Karpas-422 (cell line): ENCODE data around the gene FOLR1. TPM values are rescaled to one million over a fixed set of nuclear protein-coding genes. Genes with fewer than 3 reads are reported as not detected.
"Not testable (repeated sequence)": the region's sequence is repeated elsewhere in the genome, so short reads cannot be mapped to it uniquely, and the experiment has no call there.

Experiments used
- DNase-seq: peaks from one replicate; pipeline ENCODE4 v3.0.0-alpha.2; 2015
- H2AFZ ChIP-seq: fragments of 200-600 bp; sonication (generic); 2 replicates; pipeline ENCODE4 v1.6.1; 2014; ENCODE audit warnings: antibody characterized with exemption, low read length, mixed read lengths
- H3K27ac ChIP-seq: fragments of 200-600 bp; sonication (generic); 2 replicates; pipeline ENCODE4 v1.5.1; 2014; ENCODE audit warnings: mild to moderate bottlenecking, low read length, moderate library complexity
- H3K27me3 ChIP-seq: fragments of 200-600 bp; sonication (generic); 2 replicates; pipeline ENCODE4 v1.6.1; 2014; ENCODE audit warnings: low read length, mixed read lengths
- H3K36me3 ChIP-seq: fragments of 200-600 bp; sonication (generic); 2 replicates; pipeline ENCODE4 v1.6.1; 2014; ENCODE audit warnings: low read length, mixed read lengths; ENCODE audit not compliant: insufficient read depth
- H3K4me1 ChIP-seq: fragments of 200-600 bp; sonication (generic); 2 replicates; pipeline ENCODE4 v1.6.1; 2014; ENCODE audit warnings: mild to moderate bottlenecking, low read length, mixed read lengths
- H3K4me2 ChIP-seq: fragments of 200-600 bp; sonication (generic); 2 replicates; pipeline ENCODE4 v1.6.1; 2014; ENCODE audit warnings: low read length, low read depth, mild to moderate bottlenecking; ENCODE audit not compliant: poor library complexity, severe bottlenecking
- H3K4me3 ChIP-seq: fragments of 200-600 bp; sonication (generic); 2 replicates; pipeline ENCODE4 v1.5.1; 2014; ENCODE audit warnings: mild to moderate bottlenecking, antibody characterized with exemption, low read length, mixed read lengths
- H3K79me2 ChIP-seq: fragments of 200-600 bp; sonication (generic); 2 replicates; pipeline ENCODE4 v1.6.1; 2014; ENCODE audit warnings: mild to moderate bottlenecking, low read length, mixed read lengths
- H3K9ac ChIP-seq: fragments of 200-600 bp; sonication (generic); 2 replicates; pipeline ENCODE4 v1.6.0; 2014; ENCODE audit warnings: low read length
- H3K9me2 ChIP-seq: fragments of 200-600 bp; sonication (generic), shearing (Covaris generic); replicated peaks from 2 replicates; pipeline ENCODE4 v1.6.0; 2014; ENCODE audit warnings: mild to moderate bottlenecking, low read length, moderate library complexity; ENCODE audit not compliant: insufficient read depth
- H3K9me3 ChIP-seq: fragments of 300-700, 200-600 bp; sonication (generic); 2 replicates; pipeline ENCODE4 v1.6.1; 2014; ENCODE audit warnings: low read length, mixed read lengths
- H4K20me1 ChIP-seq: fragments of 200-600 bp; sonication (generic); 2 replicates; pipeline ENCODE4 v1.6.1; 2014; ENCODE audit warnings: mild to moderate bottlenecking, antibody characterized with exemption, low read length, low read depth; ENCODE audit not compliant: insufficient read depth
- total RNA-seq: library from RNA; depleted of rRNA; stranded (reverse); fragments of >200 nt; shearing (Covaris generic); gene quantifications from 2 replicates; pipeline ENCODE4 v1.2.3, GENCODE V29; 2014; ENCODE audit warnings: low replicate concordance

The FOLR1 gene
- total RNA-seq, 1 experiment from 2014 or later: not detected

- no peak overlapping the region for H3K4me3 ChIP-seq
- DNase-seq: no peak
- H2AFZ ChIP-seq: no peak overlapping the region
- H3K27me3 ChIP-seq: no peaks in the 10 kb centered on the region
- no peak overlapping the region for H3K4me2 ChIP-seq
- no peak overlapping the region for H3K9ac ChIP-seq
- H4K20me1 ChIP-seq: no peaks in the 10 kb centered on the region
- H3K9me3 ChIP-seq: no peaks in the 10 kb centered on the region
- H3K27ac ChIP-seq: no peak overlapping the region
- H3K9me2 ChIP-seq: no peaks in the 10 kb centered on the region
- no peaks in the 10 kb centered on the region for H3K79me2 ChIP-seq
- H3K36me3 ChIP-seq: no peaks in the 10 kb centered on the region
- no peaks in the 10 kb centered on the region for H3K4me1 ChIP-seq
These were observed 17.5 kb upstream of the FOLR1 start for GRCh38 chr11:72174302-72175070.

- no peak for DNase-seq
- no peak overlapping the region for H2AFZ ChIP-seq
- H3K4me2 ChIP-seq: no peak overlapping the region
- H4K20me1 ChIP-seq: no peaks in the 10 kb centered on the region
- H3K27ac ChIP-seq: no peak overlapping the region
- H3K36me3 ChIP-seq: no peaks in the 10 kb centered on the region
- no peak overlapping the region for H3K9ac ChIP-seq
- no peaks in the 10 kb centered on the region for H3K27me3 ChIP-seq
- H3K9me3 ChIP-seq: no peaks in the 10 kb centered on the region
- H3K4me3 ChIP-seq: no peak overlapping the region
- H3K4me1 ChIP-seq: no peaks in the 10 kb centered on the region
- H3K9me2 ChIP-seq: no peaks in the 10 kb centered on the region
- no peaks in the 10 kb centered on the region for H3K79me2 ChIP-seq
These were observed 14.3 kb upstream of the FOLR1 start for GRCh38 chr11:72177656-72178055.

GRCh38 chr11:72179049-72179803, 12.7 kb upstream of the FOLR1 start:
- Histone ChIP-seq H2AFZ (no peak overlapping the region), H3K36me3 (no peaks in the 10 kb centered on the region), H4K20me1 (no peaks in the 10 kb centered on the region), H3K4me3 (no peak overlapping the region), H3K27ac (no peak overlapping the region), H3K4me1 (no peaks in the 10 kb centered on the region), H3K79me2 (no peaks in the 10 kb centered on the region), H3K9ac (no peak overlapping the region), H3K9me2 (no peaks in the 10 kb centered on the region), H3K9me3 (no peaks in the 10 kb centered on the region), H3K27me3 (no peaks in the 10 kb centered on the region), H3K4me2 (no peak overlapping the region)
- DNase-seq: no peak

DNA sequence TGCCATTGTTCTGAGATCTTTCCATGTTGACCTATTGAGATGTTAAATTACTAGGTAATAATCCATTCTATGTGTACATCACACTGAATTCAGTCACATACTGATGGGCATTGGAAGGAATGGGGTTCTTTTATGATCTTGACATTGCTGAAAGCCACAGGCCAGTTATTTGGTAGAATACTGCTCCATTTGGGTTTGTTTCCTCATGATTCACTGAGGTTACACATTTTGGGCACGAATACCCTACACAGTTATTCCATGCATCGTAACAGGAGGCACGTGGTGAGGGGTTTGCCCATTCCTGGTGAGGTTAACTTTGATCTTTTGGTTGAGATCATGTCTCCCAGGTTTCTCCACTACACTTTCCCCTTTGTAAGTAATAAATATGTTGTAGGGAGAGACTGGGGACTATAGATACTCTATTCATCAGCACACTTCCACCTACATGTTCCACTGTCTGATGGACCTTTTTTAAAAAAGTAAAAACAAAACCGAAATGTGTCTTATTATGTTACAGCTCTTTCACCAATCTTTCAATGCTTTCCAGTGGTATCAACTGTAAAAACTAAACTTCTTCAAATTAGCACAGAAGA, 12.0 kb upstream of the FOLR1 start:
- no peaks in the 10 kb centered on the region for H3K36me3 ChIP-seq
- no peaks in the 10 kb centered on the region for H3K79me2 ChIP-seq
- H3K4me1 ChIP-seq: no peaks in the 10 kb centered on the region
- DNase-seq: no peak
- no peak overlapping the region for H3K4me2 ChIP-seq
- no peak overlapping the region for H3K27ac ChIP-seq
- no peaks in the 10 kb centered on the region for H3K9me2 ChIP-seq
- H3K9me3 ChIP-seq: no peaks in the 10 kb centered on the region
- no peak overlapping the region for H3K9ac ChIP-seq
- no peaks in the 10 kb centered on the region for H4K20me1 ChIP-seq
- H3K27me3 ChIP-seq: no peaks in the 10 kb centered on the region
- H2AFZ ChIP-seq: no peak overlapping the region
- no peak overlapping the region for H3K4me3 ChIP-seq

DNA sequence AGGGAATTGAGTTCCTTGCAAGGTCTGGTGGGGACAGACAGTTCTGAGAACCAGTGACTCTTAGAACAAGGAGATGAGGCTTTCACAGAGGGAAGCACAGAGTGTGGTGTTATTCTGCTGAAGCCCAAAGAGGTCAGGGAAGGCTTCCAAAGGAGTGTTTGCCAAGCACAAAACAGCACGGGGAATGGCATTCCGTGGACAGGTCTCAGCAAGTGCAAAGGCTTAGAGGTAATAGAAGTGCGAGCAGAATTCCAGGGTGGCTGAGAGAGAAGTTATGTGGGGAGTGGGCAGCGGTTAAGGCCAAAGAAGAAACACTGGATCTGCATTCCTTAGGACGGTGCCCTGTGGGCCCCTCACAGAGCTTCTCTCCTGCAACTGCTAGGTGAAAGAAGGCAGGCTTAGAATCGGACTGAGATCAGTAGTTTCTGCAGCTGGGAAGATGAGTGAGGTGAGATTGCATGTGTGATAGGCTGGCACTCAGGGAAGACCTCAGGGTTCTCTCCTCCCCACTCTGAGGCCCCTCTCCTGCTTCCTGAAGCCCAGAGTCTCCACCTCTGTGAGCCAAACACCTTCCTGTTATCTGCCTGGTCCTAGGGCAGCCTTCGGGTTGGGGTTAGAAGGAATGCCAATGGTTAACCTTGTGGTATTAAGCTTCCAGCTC, 10.9 kb upstream of the FOLR1 start:
- H2AFZ ChIP-seq, H3K27ac ChIP-seq, H3K9me3 ChIP-seq, H3K9me2 ChIP-seq, DNase-seq, H3K4me3 ChIP-seq, H4K20me1 ChIP-seq, H3K4me1 ChIP-seq, H3K4me2 ChIP-seq, H3K27me3 ChIP-seq, H3K9ac ChIP-seq, H3K79me2 ChIP-seq, H3K36me3 ChIP-seq: not testable (repeated sequence)

DNA sequence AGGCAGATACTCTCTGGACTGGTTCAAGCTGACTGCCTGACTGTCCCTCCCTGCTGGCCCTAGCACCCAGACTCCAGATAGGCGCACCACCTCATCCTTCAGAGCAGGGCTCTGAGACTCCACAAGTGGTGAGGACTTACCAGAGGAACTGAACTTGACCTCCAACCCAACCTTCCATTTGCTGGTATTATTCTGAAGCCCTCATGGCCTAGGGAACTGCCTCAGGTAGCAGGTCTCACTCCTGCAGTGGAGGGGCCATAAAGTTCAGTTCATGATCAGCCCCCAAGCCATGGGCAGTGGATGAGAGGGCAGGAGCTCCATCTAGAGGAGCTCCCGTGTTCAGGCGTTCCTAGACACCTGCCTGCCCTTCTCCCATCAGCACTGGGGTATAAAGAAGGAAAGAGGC, 10.4 kb upstream of the FOLR1 start:
- peak; percentile 46 for DNase-seq
- not testable (repeated sequence) for H3K4me1 ChIP-seq, H3K4me2 ChIP-seq, H3K9me2 ChIP-seq, H3K9me3 ChIP-seq, H3K36me3 ChIP-seq, H3K9ac ChIP-seq, H3K4me3 ChIP-seq, H3K27ac ChIP-seq, H4K20me1 ChIP-seq, H3K79me2 ChIP-seq, H2AFZ ChIP-seq, H3K27me3 ChIP-seq

GRCh38 chr11:72188267-72188666, 3.7 kb upstream of the FOLR1 start:
- no peak for DNase-seq
- H3K27me3 ChIP-seq: no peaks in the 10 kb centered on the region

More at GRCh38 chr11:72188267-72188666, 3.7 kb upstream of the FOLR1 start:
- Histone ChIP-seq H3K9ac (no peak overlapping the region), H4K20me1 (no peaks in the 10 kb centered on the region), H2AFZ (no peak overlapping the region), H3K27ac (no peak overlapping the region), H3K4me1 (no peaks in the 10 kb centered on the region), H3K4me3 (no peak overlapping the region), H3K36me3 (no peaks in the 10 kb centered on the region), H3K9me2 (no peaks in the 10 kb centered on the region), H3K9me3 (no peaks in the 10 kb centered on the region), H3K4me2 (no peak overlapping the region), H3K79me2 (no peaks in the 10 kb centered on the region)
